Stimulated activated CD4-positive, alpha-beta T cell treated with anti-CD3 and anti-CD28 coated beads, Interleukin-2, amount 100 ng/mL, for 24 hours (primary cell): Measurements from ENCODE around the gene ADSL.
A peak's percentile ranks its signal among the peaks of the same experiment; 100 is the strongest.
"Not testable (repeated sequence)": the region's sequence is repeated elsewhere in the genome, so short reads cannot be mapped to it uniquely, and the experiment has no call there.

Experiments
- DNase-seq, 2 donors: peaks; one replicate each; pipeline ENCODE4 v3.0.0-alpha.2; 2020

ADSL gene

DNA sequence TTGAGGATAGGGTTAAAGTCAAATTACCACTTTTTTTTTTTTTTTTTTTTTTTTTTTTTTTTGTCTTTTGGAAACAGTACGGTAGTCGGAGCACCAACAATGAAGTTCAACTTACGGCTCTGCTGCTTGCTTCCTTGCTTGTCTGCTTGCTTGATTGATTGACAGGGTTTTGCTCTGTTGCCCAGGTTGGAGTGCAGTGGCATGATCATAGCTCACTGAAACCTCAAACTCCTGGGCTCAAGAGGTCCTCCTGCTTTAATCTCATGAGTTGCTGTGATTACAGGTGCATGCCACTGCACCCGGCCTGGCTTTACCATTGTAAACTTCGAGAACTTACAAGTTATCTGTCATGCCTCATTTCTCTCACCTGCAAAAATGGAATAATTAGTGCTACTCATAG, 29.8 kb downstream of the ADSL start:
- no peak for DNase-seq

GRCh38 chr22:40377931-40378330, 31.6 kb downstream of the ADSL start:
- DNase-seq = no peak

GRCh38 chr22:40378448-40378847, 32.1 kb downstream of the ADSL start:
- DNase-seq = not testable (repeated sequence)

DNA sequence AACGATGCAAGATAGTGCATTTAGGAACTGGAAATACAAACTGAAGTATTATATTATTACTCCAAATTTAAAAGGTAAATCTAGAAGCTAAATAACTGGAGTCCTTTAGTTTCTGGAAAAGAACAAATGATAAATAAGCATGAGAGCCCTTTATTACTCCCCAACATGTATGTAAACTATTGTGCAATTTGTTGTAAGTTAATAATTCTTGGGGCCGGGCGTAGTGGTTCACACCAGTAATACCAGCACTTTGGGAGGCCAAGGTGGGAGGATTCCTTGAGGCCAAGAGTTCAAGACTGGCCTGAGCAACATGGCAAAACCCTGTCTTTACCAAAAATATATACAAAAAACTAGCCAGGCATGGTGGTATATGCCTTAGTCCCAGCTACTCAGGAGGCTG, 35.2 kb downstream of the ADSL start:
- no peak for DNase-seq

- no peak for DNase-seq
Measured at GRCh38 chr22:40383905-40384304, 37.6 kb downstream of the ADSL start.

DNA sequence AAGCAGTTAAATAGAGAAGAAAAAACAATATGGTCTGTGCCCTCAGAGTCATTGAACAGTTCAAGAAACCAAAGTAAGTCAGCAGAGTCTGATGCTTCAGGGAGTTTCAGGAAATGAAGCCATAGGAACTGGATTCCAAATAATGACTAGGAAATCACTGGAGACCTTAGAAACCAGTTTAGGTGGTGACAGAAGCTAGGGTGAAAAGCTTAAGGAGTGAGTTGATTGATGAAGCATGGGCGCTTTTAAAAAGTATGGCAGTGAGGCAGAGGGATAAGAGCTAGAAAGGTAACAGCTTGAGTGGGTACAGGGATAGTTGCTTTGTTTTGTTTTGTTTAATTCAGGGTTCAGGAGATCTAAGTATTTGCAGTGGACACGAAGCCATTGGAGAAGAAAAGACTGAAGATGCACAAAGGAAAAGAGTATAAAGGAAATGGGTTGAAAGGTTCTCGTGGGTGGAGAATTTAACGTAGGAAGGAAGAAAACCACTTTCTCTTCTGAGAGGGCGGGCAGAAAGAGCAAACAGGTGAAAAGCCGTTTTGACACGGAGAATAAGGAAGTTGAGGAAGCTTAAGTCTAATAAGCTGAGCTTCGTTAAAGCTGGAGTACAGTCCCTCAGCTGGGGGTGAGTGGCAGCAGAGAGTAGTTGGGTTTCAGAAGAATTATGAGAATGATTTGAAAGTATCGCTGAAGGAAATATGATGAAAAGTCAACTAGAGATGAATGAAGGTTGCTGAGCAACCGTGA, 38.9 kb downstream of the ADSL start:
- no peak for DNase-seq

DNA sequence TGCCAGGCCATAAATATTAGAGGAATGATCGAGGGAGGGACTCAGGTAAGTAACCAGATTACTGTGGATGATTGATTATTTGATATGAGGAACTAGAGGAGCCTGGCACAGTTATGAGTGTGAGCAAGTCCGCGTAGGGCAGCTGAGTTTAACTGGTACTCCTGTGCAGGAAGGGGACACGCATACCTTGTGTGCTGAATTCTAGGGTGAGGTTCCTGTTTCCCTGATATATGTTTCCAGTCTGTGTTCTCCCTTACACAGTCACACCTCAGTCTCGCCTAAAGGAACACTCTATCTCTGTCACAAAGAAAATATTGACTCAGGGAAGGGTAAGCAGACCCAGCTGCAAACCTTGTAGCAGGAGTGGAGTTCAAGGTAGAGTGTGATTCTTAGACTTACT, 41.4 kb downstream of the ADSL start:
- no peak for DNase-seq

DNA sequence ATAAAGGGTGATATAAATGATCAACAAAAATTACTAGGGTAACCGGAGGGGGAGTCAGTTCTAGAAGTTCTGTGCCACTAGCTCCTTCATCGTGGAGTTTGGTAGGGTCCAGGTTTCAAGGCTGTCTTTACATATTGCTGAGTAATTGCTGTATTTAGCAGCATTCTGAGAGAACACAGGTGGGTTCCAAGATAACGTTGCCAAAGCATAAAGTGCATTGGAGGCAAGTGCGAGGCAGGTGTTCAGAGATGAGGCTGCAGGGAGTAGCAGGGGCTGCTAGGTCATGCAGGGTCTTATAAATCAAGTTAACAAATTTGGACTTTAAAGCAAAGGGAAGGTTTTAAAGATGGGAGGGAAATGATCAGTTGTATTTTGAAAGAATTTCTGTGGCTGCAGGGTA, 41.9 kb downstream of the ADSL start:
- no peak for DNase-seq

DNA sequence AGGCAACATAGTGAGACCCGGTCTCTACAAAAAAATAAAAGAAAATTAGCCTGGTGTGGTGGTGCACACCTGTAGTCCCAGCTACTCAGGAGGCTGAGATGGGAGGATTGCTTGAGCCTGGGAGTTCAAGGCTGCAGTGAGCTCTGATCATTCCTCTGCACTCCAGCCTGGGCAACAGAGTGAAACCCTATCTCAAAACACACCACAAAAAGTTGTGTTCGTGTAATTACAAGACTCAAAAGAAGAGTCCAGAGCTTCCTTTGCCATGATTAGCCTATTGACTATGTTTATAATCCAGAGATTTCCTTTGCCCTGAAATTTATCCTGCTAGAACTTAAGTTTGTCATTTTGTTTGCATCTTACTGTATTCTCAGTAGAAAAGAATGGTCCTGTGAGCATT, 45.1 kb downstream of the ADSL start:
- DNase-seq = no peak

GRCh38 chr22:40392618-40393017, 46.3 kb downstream of the ADSL start:
- DNase-seq = no peak

DNA sequence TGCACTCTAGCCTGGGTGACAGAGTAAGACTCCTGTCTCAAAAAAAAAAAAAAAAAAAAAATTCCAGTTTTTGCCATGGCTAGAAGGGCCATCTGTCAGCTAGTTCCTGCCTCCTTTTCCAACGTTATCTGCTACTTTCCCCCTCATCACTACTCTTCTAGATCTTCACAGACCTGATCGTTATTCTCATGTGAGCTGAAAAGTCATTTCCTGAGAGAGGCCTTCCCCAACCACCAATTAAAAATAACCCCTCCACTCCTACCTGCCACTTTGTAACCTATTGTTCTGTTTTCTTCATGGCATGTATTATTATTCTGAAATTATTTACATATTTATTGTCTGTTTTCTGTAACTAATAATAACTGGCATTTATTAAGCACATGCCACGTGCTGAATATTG, 48.3 kb downstream of the ADSL start:
- no peak for DNase-seq

GRCh38 chr22:40395607-40396006, 49.3 kb downstream of the ADSL start:
- DNase-seq = no peak

GRCh38 chr22:40396882-40397281, 50.6 kb downstream of the ADSL start:
- DNase-seq = no peak

GRCh38 chr22:40397396-40397795, 51.1 kb downstream of the ADSL start:
- no peak for DNase-seq

GRCh38 chr22:40399621-40400020, 53.3 kb downstream of the ADSL start:
- DNase-seq = no peak

- DNase-seq = peak in 1 of 2 donors; percentile 50
Measured at GRCh38 chr22:40400159-40400558, 53.9 kb downstream of the ADSL start.

DNA sequence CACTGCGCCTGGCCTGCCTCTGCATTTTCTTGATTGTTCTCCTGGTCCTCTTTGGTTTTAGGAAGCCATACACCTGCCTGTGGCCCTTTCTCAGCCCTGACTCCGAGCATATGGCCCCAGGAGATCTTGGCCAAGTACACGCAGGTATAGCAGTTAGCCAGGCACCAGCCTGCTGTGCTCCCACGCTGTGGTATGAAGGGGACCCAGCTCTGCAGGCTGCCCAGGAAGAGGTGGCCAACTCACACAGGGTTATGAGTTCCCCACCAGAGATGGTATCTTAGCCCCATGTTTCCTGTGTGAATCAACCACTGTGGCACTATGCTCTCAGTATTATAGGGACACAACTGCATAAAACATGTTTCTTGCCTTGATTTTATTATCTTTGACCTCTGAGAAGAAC, 55.2 kb downstream of the ADSL start:
- DNase-seq = peak; percentile 49 to 54

DNA sequence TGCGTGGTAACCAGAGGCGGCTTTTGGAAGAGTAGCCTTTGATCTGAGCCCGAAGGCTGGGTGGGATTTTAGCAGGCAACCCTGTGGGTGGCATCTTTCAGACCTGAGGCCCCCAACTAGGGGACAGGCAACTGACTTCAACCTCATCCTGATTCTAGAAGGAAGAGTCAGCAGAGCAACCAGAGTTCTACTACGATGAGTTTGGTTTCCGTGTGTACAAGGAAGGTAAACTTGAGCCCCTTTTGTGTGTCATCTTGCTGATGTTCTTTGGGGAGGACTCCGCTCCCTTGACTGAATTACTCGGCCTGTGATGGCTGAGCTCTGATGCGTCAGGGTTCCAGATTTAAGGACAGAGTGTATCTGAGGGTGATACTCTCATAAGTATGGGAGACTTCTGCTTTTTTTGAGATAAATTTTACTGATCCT, 55.7 kb downstream of the ADSL start:
- DNase-seq = no peak

- DNase-seq = no peak
Measured at GRCh38 chr22:40403141-40403540, 56.8 kb downstream of the ADSL start.

DNA sequence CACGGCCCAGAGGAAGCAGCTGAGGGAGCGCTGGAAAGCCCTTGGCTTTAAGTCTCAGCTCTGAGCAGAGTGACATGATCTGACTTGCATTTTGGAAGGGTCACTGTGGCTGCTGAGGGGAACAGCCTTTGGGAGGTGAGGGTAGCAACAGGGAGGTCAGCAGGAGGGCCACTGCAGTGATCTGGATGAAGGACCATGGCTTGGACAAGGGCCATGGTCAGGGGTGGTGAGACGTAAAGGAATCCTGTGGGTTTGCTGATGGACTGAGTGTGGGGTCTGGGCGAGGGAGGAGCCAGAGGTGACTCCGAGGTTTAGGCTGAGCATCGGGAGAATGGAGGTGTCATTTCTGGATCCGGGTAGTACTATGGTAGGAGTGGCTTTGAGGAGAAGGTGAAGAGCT, 57.4 kb downstream of the ADSL start:
- no peak for DNase-seq

DNA sequence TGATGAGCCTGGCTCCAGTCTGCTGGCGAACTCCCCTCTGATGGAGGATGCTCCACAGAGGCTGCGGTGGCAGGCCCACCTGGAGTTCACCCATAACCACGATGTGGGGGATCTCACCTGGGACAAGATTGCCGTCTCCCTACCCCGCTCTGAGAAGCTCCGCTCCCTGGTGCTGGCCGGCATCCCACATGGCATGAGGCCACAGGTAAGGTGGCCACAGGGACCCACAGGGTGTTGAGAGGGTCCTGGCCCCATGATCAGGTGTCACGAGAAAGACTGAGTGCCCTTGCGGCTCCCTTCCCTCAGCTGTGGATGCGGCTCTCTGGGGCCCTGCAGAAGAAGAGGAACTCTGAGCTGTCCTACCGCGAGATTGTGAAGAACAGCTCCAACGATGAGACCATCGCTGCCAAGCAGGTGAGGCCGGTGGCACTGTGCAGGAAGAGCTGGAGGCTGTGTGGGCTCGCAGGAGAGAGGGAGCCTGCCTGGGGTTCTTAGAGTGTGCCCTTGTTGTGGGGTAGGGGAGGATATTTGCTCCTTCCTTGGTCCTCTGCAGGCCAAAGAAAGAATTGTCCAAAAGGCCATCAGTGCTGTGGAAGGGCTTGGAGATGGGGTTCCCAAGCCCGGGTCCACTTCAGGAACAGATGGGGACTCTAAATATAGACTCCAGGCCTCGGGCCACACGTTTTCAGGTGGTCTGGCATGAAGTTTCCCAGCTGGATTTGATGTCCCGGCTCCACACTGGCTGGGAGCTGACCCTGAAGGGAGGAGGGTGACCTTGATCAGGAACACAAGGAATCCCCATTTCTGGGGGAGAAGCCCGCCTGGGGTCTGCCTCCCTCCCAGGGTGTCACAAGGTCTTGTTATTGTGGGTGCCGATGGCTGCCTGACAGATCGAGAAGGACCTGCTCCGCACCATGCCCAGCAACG, 58.2 kb downstream of the ADSL start:
- DNase-seq = no peak

GRCh38 chr22:40405178-40406062, 59.1 kb downstream of the ADSL start:
- no peak for DNase-seq
